Neural crest cell (in vitro differentiated cells): Measurements from ENCODE around the gene PRPF38A. TPM values are rescaled to one million over a fixed set of nuclear protein-coding genes. Genes with fewer than 3 reads are reported as not detected.

ENCODE experiments used
- DNase-seq: peaks from one replicate; pipeline ENCODE4 v3.0.0; 2021; ENCODE audit warnings: low read depth, mixed read lengths, low spot score
- H3K27ac Mint-ChIP-seq: one replicate; pipeline ENCODE4 v1.8.0; 2021; ENCODE audit warnings: mild to moderate bottlenecking, mixed read lengths; ENCODE audit not compliant: unreplicated experiment
- H3K27me3 Mint-ChIP-seq: 2 replicates; pipeline ENCODE4 v1.8.0; 2021; ENCODE audit warnings: low read depth, mild to moderate bottlenecking, mixed read lengths
- H3K36me3 Mint-ChIP-seq: 2 replicates; pipeline ENCODE4 v1.8.0; 2021; ENCODE audit warnings: low read depth, mild to moderate bottlenecking, mixed read lengths
- H3K4me1 Mint-ChIP-seq: 2 replicates; pipeline ENCODE4 v1.8.0; 2021; ENCODE audit warnings: mixed read lengths
- H3K4me3 Mint-ChIP-seq: one replicate; pipeline ENCODE4 v1.8.0; 2021; ENCODE audit warnings: mild to moderate bottlenecking, mixed read lengths
- H3K9me3 Mint-ChIP-seq: 2 replicates; pipeline ENCODE4 v1.8.0; 2021; ENCODE audit warnings: mixed read lengths
- total RNA-seq: library from RNA; stranded (reverse); gene quantifications from 2 replicates; pipeline ENCODE4 v1.2.1, GENCODE V29; 2021
- TF ChIP-seq, protein P1 (sequence below): fragments of 200-600 bp; sonication (generic); conservative IDR thresholded peaks from 2 replicates; pipeline ENCODE4 v1.5.0; 2021; ENCODE audit warnings: antibody characterized with exemption, mild to moderate bottlenecking

Gene PRPF38A
- total RNA-seq, 1 donor from 2014 or later: 83.6 TPM

DNA sequence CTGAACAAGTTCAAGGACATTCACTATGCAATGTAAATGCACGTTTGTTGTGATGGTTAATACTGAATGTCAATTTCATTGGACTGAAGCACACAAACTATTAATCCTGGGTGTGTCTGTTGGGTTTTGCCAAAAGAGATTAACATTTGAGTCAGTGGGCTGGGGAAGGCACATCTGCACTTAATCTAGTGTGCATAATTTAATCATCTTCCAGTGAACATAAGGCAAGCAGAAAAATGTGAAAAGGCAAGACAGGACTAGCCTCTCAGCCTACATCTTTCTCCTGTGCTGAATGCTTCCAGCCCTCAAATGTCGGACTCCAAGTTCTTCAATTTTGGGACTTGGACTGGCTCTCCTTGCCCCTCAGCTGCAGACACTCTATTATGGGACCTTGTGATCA lies 40.1 kb downstream of the PRPF38A start:
- TF ChIP-seq, protein P1, sequence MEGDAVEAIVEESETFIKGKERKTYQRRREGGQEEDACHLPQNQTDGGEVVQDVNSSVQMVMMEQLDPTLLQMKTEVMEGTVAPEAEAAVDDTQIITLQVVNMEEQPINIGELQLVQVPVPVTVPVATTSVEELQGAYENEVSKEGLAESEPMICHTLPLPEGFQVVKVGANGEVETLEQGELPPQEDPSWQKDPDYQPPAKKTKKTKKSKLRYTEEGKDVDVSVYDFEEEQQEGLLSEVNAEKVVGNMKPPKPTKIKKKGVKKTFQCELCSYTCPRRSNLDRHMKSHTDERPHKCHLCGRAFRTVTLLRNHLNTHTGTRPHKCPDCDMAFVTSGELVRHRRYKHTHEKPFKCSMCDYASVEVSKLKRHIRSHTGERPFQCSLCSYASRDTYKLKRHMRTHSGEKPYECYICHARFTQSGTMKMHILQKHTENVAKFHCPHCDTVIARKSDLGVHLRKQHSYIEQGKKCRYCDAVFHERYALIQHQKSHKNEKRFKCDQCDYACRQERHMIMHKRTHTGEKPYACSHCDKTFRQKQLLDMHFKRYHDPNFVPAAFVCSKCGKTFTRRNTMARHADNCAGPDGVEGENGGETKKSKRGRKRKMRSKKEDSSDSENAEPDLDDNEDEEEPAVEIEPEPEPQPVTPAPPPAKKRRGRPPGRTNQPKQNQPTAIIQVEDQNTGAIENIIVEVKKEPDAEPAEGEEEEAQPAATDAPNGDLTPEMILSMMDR: no peak
- Mint-ChIP-seq H3K4me3 (no peak overlapping the region), H3K36me3 (peaks cover 3% of the 10 kb centered on the region), H3K4me1 (no peaks in the 10 kb centered on the region), H3K27ac (no peak overlapping the region), H3K27me3 (no peaks in the 10 kb centered on the region), H3K9me3 (no peaks in the 10 kb centered on the region)
- DNase-seq: no peak

DNA sequence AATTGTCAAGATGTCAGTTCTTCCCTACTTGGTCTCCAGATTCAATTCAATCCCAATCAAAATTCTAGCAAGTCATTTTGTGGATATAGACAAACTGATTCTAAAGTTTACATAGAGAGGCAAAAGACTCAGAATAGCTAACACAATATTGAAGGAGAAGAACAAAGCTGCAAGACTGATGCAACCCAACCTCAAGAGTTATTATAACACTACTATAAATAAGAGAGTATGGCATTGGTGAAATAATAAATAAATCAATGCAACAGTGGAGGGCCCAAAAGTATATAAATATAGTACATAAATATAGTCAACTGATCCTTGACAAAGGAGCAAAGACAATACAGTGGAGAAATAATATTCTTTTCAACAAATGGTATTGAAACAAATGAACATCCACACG lies 49.7 kb downstream of the PRPF38A start:
- Mint-ChIP-seq H3K36me3 (peaks cover 24% of the 10 kb centered on the region), H3K4me3 (no peak overlapping the region), H3K4me1 (no peaks in the 10 kb centered on the region), H3K9me3 (no peaks in the 10 kb centered on the region), H3K27me3 (no peaks in the 10 kb centered on the region), H3K27ac (no peak overlapping the region)
- TF ChIP-seq, protein P1: no peak
- DNase-seq: no peak

DNA sequence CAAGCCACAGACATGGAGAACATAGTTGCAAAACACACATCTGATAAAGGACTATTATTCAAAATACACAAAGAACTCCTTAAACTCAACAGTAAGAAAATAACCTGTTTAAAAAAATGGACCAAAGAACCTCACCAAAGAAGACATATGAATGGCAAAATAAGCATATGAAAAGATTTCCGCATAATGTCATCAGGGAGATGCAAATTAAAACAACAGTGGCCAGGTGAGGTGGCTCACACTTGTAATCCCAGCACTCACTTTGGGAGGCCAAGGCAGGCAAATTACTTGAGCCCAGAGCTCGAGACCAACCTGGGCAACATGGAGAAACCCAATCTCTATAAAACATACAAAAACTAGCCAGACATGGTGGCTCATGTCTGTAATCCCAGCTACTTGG lies 50.4 kb downstream of the PRPF38A start:
- H3K36me3 Mint-ChIP-seq: peaks cover 24% of the 10 kb centered on the region

DNA sequence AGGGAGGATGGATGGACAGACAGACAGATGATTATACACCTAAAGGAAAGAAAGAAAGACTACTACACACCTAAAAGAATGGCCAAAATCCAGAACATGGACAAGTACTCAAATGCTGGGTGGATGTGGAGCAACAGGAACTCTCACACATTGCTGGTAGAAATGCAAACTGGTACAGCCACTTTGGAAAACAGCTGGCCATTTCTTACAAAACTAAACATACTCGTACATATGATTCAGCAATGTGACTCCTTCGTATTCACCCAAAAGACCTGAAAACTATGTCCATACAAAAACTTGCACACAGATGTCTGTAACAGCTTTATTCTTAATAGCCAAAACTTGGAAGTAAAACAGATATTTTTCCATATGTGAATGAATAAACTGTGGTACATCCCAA lies 51.3 kb downstream of the PRPF38A start:
- no peaks in the 10 kb centered on the region for H3K9me3 Mint-ChIP-seq
- TF ChIP-seq, protein P1: no peak
- H3K4me1 Mint-ChIP-seq: no peaks in the 10 kb centered on the region
- peaks cover 24% of the 10 kb centered on the region for H3K36me3 Mint-ChIP-seq
- no peak overlapping the region for H3K27ac Mint-ChIP-seq
- H3K27me3 Mint-ChIP-seq: no peaks in the 10 kb centered on the region
- H3K4me3 Mint-ChIP-seq: no peak overlapping the region
- DNase-seq: no peak

More for the DNA sequence above, 50.4 kb downstream of the PRPF38A start:
- Mint-ChIP-seq H3K9me3 (no peaks in the 10 kb centered on the region), H3K27me3 (no peaks in the 10 kb centered on the region), H3K4me3 (no peak overlapping the region), H3K4me1 (no peaks in the 10 kb centered on the region), H3K27ac (no peak overlapping the region)
- TF ChIP-seq, protein P1: no peak
- DNase-seq: no peak

DNA sequence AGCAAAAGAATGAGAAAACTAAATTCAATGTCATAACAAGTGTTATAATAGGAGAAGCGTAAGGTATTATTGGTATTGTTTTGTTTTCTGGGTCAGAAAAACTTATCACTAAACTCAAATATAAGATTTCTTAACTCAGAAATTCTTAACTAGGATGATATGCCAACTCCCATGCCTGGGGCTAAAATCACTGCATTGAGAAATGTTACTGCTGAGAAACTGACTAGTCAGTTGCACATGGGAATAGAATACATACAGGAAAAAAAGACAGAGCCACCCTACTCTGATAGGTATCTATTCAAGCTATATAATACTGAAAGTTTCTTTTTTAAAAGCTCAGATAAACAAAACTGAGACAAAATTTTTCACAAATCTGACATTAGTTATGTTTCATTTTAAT lies 56.3 kb downstream of the PRPF38A start:
- Mint-ChIP-seq H3K36me3 (peaks cover 13% of the 10 kb centered on the region), H3K27ac (no peak overlapping the region), H3K4me3 (no peak overlapping the region), H3K4me1 (no peaks in the 10 kb centered on the region), H3K9me3 (no peaks in the 10 kb centered on the region), H3K27me3 (no peaks in the 10 kb centered on the region)
- DNase-seq: no peak
- TF ChIP-seq, protein P1: no peak

DNA sequence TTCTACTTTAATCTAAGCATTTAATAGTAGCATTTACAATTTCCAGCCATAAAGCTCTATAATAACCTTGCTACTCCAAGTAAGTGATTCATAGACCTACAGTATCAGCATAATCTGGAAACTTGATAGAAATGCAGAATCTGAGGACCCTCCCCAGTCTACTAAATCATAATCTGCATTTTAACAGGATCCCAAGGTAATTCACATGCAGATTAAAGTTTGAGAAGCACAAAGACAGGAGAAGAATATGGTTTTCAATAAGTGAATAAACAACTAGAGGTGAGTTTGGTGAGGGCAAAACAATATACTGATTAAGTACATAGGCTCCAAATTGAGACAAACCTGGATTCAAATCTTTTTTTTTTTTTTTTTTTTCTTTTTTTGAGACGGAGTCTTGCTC lies 57.4 kb downstream of the PRPF38A start:
- no peaks in the 10 kb centered on the region for H3K4me1 Mint-ChIP-seq
- H3K27ac Mint-ChIP-seq: no peak overlapping the region
- TF ChIP-seq, protein P1: no peak
- DNase-seq: no peak
- H3K36me3 Mint-ChIP-seq: peaks cover 8% of the 10 kb centered on the region
- H3K4me3 Mint-ChIP-seq: no peak overlapping the region
- H3K27me3 Mint-ChIP-seq: no peaks in the 10 kb centered on the region
- H3K9me3 Mint-ChIP-seq: no peaks in the 10 kb centered on the region
